ENCODE data around the gene THAP7. TPM values are rescaled to one million over a fixed set of nuclear protein-coding genes. Genes with fewer than 3 reads are reported as not detected.

THAP7 gene
- total RNA-seq, 1 experiment from 2014 or later = 19.3 TPM

DNA sequence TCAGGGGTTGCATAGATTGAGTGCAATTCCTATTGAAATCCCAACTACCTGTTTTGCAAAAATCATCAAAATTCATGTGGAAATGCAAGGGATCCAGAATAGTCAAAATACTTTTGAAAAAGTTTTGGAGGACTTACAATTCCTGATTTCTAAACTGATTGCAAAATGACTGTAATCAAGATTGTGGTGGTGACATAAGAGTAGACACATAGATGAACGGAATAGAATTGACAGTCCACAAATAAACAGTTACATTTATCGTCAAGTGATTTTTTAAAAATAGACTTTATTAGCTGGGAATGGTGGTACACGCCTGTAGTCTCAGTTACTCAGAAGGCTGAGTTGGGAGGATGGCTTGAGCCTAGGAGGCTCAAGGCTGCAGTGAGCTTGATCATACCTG, 33.1 kb upstream of the THAP7 start (continued):
- TF ChIP-seq, protein P1, sequence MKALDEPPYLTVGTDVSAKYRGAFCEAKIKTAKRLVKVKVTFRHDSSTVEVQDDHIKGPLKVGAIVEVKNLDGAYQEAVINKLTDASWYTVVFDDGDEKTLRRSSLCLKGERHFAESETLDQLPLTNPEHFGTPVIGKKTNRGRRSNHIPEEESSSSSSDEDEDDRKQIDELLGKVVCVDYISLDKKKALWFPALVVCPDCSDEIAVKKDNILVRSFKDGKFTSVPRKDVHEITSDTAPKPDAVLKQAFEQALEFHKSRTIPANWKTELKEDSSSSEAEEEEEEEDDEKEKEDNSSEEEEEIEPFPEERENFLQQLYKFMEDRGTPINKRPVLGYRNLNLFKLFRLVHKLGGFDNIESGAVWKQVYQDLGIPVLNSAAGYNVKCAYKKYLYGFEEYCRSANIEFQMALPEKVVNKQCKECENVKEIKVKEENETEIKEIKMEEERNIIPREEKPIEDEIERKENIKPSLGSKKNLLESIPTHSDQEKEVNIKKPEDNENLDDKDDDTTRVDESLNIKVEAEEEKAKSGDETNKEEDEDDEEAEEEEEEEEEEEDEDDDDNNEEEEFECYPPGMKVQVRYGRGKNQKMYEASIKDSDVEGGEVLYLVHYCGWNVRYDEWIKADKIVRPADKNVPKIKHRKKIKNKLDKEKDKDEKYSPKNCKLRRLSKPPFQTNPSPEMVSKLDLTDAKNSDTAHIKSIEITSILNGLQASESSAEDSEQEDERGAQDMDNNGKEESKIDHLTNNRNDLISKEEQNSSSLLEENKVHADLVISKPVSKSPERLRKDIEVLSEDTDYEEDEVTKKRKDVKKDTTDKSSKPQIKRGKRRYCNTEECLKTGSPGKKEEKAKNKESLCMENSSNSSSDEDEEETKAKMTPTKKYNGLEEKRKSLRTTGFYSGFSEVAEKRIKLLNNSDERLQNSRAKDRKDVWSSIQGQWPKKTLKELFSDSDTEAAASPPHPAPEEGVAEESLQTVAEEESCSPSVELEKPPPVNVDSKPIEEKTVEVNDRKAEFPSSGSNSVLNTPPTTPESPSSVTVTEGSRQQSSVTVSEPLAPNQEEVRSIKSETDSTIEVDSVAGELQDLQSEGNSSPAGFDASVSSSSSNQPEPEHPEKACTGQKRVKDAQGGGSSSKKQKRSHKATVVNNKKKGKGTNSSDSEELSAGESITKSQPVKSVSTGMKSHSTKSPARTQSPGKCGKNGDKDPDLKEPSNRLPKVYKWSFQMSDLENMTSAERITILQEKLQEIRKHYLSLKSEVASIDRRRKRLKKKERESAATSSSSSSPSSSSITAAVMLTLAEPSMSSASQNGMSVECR (CRISPR knock-in tag; IDR thresholded peaks at IDR 0.05; ENCODE audit: borderline replicate concordance) = no peak
- TF ChIP-seq ZNF232 (CRISPR knock-in tag; IDR thresholded peaks at IDR 0.05) = no peak
- TF ChIP-seq, protein P2, sequence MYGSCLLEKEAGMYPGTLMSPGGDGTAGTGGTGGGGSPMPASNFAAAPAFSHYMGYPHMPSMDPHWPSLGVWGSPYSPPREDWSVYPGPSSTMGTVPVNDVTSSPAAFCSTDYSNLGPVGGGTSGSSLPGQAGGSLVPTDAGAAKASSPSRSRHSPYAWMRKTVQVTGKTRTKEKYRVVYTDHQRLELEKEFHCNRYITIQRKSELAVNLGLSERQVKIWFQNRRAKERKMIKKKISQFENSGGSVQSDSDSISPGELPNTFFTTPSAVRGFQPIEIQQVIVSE (CRISPR knock-in tag; IDR thresholded peaks at IDR 0.05; ENCODE audit: borderline replicate concordance) = no peak
- TF ChIP-seq, protein P3, sequence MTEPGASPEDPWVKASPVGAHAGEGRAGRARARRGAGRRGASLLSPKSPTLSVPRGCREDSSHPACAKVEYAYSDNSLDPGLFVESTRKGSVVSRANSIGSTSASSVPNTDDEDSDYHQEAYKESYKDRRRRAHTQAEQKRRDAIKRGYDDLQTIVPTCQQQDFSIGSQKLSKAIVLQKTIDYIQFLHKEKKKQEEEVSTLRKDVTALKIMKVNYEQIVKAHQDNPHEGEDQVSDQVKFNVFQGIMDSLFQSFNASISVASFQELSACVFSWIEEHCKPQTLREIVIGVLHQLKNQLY (CRISPR knock-in tag; IDR thresholded peaks at IDR 0.05) = no peak
- TF ChIP-seq, protein P4, sequence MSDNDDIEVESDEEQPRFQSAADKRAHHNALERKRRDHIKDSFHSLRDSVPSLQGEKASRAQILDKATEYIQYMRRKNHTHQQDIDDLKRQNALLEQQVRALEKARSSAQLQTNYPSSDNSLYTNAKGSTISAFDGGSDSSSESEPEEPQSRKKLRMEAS (CRISPR knock-in tag; IDR thresholded peaks at IDR 0.05) = no peak
- TF ChIP-seq, protein P5, sequence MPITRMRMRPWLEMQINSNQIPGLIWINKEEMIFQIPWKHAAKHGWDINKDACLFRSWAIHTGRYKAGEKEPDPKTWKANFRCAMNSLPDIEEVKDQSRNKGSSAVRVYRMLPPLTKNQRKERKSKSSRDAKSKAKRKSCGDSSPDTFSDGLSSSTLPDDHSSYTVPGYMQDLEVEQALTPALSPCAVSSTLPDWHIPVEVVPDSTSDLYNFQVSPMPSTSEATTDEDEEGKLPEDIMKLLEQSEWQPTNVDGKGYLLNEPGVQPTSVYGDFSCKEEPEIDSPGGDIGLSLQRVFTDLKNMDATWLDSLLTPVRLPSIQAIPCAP (CRISPR knock-in tag; IDR thresholded peaks at IDR 0.05) = no peak
- TF ChIP-seq, protein P6, sequence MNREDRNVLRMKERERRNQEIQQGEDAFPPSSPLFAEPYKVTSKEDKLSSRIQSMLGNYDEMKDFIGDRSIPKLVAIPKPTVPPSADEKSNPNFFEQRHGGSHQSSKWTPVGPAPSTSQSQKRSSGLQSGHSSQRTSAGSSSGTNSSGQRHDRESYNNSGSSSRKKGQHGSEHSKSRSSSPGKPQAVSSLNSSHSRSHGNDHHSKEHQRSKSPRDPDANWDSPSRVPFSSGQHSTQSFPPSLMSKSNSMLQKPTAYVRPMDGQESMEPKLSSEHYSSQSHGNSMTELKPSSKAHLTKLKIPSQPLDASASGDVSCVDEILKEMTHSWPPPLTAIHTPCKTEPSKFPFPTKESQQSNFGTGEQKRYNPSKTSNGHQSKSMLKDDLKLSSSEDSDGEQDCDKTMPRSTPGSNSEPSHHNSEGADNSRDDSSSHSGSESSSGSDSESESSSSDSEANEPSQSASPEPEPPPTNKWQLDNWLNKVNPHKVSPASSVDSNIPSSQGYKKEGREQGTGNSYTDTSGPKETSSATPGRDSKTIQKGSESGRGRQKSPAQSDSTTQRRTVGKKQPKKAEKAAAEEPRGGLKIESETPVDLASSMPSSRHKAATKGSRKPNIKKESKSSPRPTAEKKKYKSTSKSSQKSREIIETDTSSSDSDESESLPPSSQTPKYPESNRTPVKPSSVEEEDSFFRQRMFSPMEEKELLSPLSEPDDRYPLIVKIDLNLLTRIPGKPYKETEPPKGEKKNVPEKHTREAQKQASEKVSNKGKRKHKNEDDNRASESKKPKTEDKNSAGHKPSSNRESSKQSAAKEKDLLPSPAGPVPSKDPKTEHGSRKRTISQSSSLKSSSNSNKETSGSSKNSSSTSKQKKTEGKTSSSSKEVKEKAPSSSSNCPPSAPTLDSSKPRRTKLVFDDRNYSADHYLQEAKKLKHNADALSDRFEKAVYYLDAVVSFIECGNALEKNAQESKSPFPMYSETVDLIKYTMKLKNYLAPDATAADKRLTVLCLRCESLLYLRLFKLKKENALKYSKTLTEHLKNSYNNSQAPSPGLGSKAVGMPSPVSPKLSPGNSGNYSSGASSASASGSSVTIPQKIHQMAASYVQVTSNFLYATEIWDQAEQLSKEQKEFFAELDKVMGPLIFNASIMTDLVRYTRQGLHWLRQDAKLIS (CRISPR knock-in tag; IDR thresholded peaks at IDR 0.05; ENCODE audit: borderline replicate concordance) = no peak
- TF ChIP-seq MXD4 (CRISPR knock-in tag; IDR thresholded peaks at IDR 0.05; ENCODE audit: borderline replicate concordance) = no peak
- TF ChIP-seq, protein P7, sequence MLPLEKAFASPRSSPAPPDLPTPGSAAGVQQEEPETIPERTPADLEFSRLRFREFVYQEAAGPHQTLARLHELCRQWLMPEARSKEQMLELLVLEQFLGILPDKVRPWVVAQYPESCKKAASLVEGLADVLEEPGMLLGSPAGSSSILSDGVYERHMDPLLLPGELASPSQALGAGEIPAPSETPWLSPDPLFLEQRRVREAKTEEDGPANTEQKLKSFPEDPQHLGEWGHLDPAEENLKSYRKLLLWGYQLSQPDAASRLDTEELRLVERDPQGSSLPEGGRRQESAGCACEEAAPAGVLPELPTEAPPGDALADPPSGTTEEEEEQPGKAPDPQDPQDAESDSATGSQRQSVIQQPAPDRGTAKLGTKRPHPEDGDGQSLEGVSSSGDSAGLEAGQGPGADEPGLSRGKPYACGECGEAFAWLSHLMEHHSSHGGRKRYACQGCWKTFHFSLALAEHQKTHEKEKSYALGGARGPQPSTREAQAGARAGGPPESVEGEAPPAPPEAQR (CRISPR knock-in tag; IDR thresholded peaks at IDR 0.05) = no peak

DNA sequence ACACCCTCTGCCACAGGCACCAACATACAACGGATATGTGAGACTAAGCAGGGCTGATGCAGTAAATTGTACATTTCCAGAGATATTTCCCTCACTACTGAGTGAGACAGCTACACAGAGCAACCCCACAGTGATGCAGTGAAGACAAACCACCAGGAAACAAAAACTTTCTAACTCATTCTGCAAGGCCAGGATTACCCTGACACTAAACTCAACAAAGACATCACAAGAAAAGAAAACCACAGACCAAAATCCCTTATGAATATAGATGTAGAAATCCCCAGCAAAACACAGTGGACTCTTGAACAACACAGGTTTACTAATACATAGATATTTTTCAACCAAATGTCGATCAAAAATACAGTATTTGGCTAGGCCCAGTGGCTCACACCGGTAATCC, 32.0 kb upstream of the THAP7 start:
- Mint-ChIP-seq H3K27me3 (ENCODE audit: low read depth) (peaks cover 33% of the 10 kb centered on the region), H3K27ac (no peak overlapping the region), H3K9me3 (no peaks in the 10 kb centered on the region), H3K4me1 (peaks cover 6% of the 10 kb centered on the region), H3K4me3 (no peak overlapping the region), H3K36me3 (no peaks in the 10 kb centered on the region)
- POLR2A ChIA-PET = no interaction called here
- TF ChIP-seq, protein P8, sequence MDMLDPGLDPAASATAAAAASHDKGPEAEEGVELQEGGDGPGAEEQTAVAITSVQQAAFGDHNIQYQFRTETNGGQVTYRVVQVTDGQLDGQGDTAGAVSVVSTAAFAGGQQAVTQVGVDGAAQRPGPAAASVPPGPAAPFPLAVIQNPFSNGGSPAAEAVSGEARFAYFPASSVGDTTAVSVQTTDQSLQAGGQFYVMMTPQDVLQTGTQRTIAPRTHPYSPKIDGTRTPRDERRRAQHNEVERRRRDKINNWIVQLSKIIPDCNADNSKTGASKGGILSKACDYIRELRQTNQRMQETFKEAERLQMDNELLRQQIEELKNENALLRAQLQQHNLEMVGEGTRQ (CRISPR knock-in tag; IDR thresholded peaks at IDR 0.05) = no peak
- TF ChIP-seq ZBTB21 (CRISPR knock-in tag; IDR thresholded peaks at IDR 0.05; ENCODE audit: borderline replicate concordance) (no peak), TEAD1 (CRISPR knock-in tag; IDR thresholded peaks at IDR 0.05) (no peak), ATF1 (CRISPR knock-in tag; IDR thresholded peaks at IDR 0.05) (no peak), NFATC4 (CRISPR knock-in tag; IDR thresholded peaks at IDR 0.05) (no peak), CREM (CRISPR knock-in tag; IDR thresholded peaks at IDR 0.05) (no peak)
- TF ChIP-seq, protein P9, sequence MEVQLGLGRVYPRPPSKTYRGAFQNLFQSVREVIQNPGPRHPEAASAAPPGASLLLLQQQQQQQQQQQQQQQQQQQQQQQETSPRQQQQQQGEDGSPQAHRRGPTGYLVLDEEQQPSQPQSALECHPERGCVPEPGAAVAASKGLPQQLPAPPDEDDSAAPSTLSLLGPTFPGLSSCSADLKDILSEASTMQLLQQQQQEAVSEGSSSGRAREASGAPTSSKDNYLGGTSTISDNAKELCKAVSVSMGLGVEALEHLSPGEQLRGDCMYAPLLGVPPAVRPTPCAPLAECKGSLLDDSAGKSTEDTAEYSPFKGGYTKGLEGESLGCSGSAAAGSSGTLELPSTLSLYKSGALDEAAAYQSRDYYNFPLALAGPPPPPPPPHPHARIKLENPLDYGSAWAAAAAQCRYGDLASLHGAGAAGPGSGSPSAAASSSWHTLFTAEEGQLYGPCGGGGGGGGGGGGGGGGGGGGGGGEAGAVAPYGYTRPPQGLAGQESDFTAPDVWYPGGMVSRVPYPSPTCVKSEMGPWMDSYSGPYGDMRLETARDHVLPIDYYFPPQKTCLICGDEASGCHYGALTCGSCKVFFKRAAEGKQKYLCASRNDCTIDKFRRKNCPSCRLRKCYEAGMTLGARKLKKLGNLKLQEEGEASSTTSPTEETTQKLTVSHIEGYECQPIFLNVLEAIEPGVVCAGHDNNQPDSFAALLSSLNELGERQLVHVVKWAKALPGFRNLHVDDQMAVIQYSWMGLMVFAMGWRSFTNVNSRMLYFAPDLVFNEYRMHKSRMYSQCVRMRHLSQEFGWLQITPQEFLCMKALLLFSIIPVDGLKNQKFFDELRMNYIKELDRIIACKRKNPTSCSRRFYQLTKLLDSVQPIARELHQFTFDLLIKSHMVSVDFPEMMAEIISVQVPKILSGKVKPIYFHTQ (CRISPR knock-in tag; IDR thresholded peaks at IDR 0.05) = no peak
- TF ChIP-seq, protein P5 (CRISPR knock-in tag; IDR thresholded peaks at IDR 0.05) = no peak
- TF ChIP-seq, protein P7 (CRISPR knock-in tag; IDR thresholded peaks at IDR 0.05) = no peak
- ATAC-seq (no peak), DNase-seq (ENCODE audit: low spot score) (no peak)
- CTCF ChIA-PET = interaction anchor here (0.6 kb wide), 1 partner anchor 527 kb away, joined by 5 read pairs; no protein-coding TSS in a partner anchor

Data from WTC11 (cell line).